Measurements from ENCODE around the gene DCBLD1. TPM values are rescaled to one million over a fixed set of nuclear protein-coding genes. Genes with fewer than 3 reads are reported as not detected.

Gene DCBLD1
- total and polyA plus RNA-seq, 2 donors (not counting 1 experiment from before 2014, with no cell fraction given) = 35.2 to 44.4 TPM

DNA sequence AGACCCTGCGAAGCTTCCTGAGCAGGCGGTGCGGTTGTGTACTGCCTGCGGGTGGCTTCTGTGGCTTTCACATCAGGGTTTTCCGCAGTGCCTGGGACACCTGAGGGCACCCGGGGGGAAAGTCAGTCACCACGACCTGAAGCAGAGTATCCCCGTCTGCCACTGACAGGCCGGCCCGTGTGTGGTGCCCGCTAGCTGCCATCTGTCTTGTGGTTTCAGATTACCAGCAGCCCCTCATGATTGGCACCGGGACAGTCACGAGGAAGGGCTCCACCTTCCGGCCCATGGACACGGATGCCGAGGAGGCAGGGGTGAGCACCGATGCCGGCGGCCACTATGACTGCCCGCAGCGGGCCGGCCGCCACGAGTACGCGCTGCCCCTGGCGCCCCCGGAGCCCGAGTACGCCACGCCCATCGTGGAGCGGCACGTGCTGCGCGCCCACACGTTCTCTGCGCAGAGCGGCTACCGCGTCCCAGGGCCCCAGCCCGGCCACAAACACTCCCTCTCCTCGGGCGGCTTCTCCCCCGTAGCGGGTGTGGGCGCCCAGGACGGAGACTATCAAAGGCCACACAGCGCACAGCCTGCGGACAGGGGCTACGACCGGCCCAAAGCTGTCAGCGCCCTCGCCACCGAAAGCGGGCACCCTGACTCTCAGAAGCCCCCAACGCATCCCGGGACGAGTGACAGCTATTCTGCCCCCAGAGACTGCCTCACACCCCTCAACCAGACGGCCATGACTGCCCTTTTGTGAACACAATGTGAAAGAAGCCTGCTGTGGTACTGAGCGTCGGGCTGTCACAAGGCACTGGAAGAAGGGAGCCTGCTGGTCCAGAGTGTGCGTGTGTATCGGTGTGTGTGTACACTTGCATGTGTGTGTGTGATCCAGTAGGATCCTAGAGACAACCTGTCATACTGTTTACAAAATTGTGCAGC is 65.5 kb downstream of the DCBLD1 start:
- Histone ChIP-seq H3K27ac (ENCODE audit: insufficient read depth, low read length) (peak overlapping the region; percentile 50), H3K9ac (ENCODE audit: insufficient read depth, low read length) (peak overlapping the region; percentile 17), H4K20me1 (ENCODE audit: control insufficient read depth, extremely low read depth, insufficient read depth, low read length) (no peaks in the 10 kb centered on the region), H3K4me1 (ENCODE audit: control insufficient read depth, extremely low read depth, insufficient read depth, low read length) (peaks cover 6% of the 10 kb centered on the region), H3K4me3 (replicated peaks in 1 of 4; ENCODE audit: control extremely low read depth in 1 of 4, insufficient read depth in 1 of 4, low read depth in 3 of 4, low read length in 4 of 4) (peak overlapping the region in 1 of 4 experiments; percentile 36), H3K27me3 (ENCODE audit: control insufficient read depth, insufficient read depth, low read length) (no peaks in the 10 kb centered on the region), H3K79me2 (ENCODE audit: control insufficient read depth, insufficient read depth, low read length) (no peaks in the 10 kb centered on the region), H3K4me2 (ENCODE audit: extremely low read depth, insufficient read depth, low read length) (no peak overlapping the region), H3K36me3 (ENCODE audit: control insufficient read depth, insufficient read depth, low read length) (peaks cover 16% of the 10 kb centered on the region), H3K9me3 (ENCODE audit: control insufficient read depth, insufficient read depth, low read depth, low read length) (no peaks in the 10 kb centered on the region), H2AFZ (ENCODE audit: low read length) (peak overlapping the region; percentile 1)
- TF ChIP-seq EZH2 (IDR thresholded peaks at IDR 0.05; ENCODE audit: low read length, missing control alignments) = no peak
- TF ChIP-seq, protein P1, sequence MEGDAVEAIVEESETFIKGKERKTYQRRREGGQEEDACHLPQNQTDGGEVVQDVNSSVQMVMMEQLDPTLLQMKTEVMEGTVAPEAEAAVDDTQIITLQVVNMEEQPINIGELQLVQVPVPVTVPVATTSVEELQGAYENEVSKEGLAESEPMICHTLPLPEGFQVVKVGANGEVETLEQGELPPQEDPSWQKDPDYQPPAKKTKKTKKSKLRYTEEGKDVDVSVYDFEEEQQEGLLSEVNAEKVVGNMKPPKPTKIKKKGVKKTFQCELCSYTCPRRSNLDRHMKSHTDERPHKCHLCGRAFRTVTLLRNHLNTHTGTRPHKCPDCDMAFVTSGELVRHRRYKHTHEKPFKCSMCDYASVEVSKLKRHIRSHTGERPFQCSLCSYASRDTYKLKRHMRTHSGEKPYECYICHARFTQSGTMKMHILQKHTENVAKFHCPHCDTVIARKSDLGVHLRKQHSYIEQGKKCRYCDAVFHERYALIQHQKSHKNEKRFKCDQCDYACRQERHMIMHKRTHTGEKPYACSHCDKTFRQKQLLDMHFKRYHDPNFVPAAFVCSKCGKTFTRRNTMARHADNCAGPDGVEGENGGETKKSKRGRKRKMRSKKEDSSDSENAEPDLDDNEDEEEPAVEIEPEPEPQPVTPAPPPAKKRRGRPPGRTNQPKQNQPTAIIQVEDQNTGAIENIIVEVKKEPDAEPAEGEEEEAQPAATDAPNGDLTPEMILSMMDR (conservative IDR thresholded peaks at IDR 0.05 in 1 of 2, IDR thresholded peaks at IDR 0.05 in 1 of 2; ENCODE audit: low read depth in 1 of 2, low read length in 2 of 2) = no peak
- peak; percentile 46 to 65 for DNase-seq (ENCODE audit: low read depth in 2 of 2)

GRCh38 chr6:117548797-117549301 is 66.4 kb downstream of the DCBLD1 start:
- no peak overlapping the region for H3K27ac ChIP-seq (ENCODE audit: insufficient read depth, low read length)
- no peaks in the 10 kb centered on the region for H4K20me1 ChIP-seq (ENCODE audit: control insufficient read depth, extremely low read depth, insufficient read depth, low read length)
- no peak overlapping the region for H3K4me3 ChIP-seq (replicated peaks in 1 of 4; ENCODE audit: control extremely low read depth in 1 of 4, insufficient read depth in 1 of 4, low read depth in 3 of 4, low read length in 4 of 4)
- peaks cover 6% of the 10 kb centered on the region for H3K4me1 ChIP-seq (ENCODE audit: control insufficient read depth, extremely low read depth, insufficient read depth, low read length)
- TF ChIP-seq EZH2 (IDR thresholded peaks at IDR 0.05; ENCODE audit: low read length, missing control alignments) = no peak
- TF ChIP-seq, protein P1 (conservative IDR thresholded peaks at IDR 0.05 in 1 of 2, IDR thresholded peaks at IDR 0.05 in 1 of 2; ENCODE audit: low read depth in 1 of 2, low read length in 2 of 2) = no peak
- H2AFZ ChIP-seq (ENCODE audit: low read length) = no peak overlapping the region
- H3K36me3 ChIP-seq (ENCODE audit: control insufficient read depth, insufficient read depth, low read length) = peaks cover 14% of the 10 kb centered on the region
- H3K27me3 ChIP-seq (ENCODE audit: control insufficient read depth, insufficient read depth, low read length) = no peaks in the 10 kb centered on the region
- H3K79me2 ChIP-seq (ENCODE audit: control insufficient read depth, insufficient read depth, low read length) = no peaks in the 10 kb centered on the region
- peak; percentile 34 to 92 for DNase-seq (ENCODE audit: low read depth in 2 of 2)
- H3K9me3 ChIP-seq (ENCODE audit: control insufficient read depth, insufficient read depth, low read depth, low read length) = no peaks in the 10 kb centered on the region
- no peak overlapping the region for H3K9ac ChIP-seq (ENCODE audit: insufficient read depth, low read length)
- H3K4me2 ChIP-seq (ENCODE audit: extremely low read depth, insufficient read depth, low read length) = no peak overlapping the region

- H2AFZ ChIP-seq (ENCODE audit: low read length) = no peak overlapping the region
- H3K9ac ChIP-seq (ENCODE audit: insufficient read depth, low read length) = no peak overlapping the region
- no peaks in the 10 kb centered on the region for H3K9me3 ChIP-seq (ENCODE audit: control insufficient read depth, insufficient read depth, low read depth, low read length)
- H3K4me3 ChIP-seq (replicated peaks in 1 of 4; ENCODE audit: control extremely low read depth in 1 of 4, insufficient read depth in 1 of 4, low read depth in 3 of 4, low read length in 4 of 4) = no peak overlapping the region
- no peaks in the 10 kb centered on the region for H3K79me2 ChIP-seq (ENCODE audit: control insufficient read depth, insufficient read depth, low read length)
- DNase-seq (ENCODE audit: low read depth in 2 of 2) = peak in 1 of 2 donors; percentile 33
- TF ChIP-seq, protein P1 (conservative IDR thresholded peaks at IDR 0.05 in 1 of 2, IDR thresholded peaks at IDR 0.05 in 1 of 2; ENCODE audit: low read depth in 1 of 2, low read length in 2 of 2) = no peak
- no peak for TF ChIP-seq EZH2 (IDR thresholded peaks at IDR 0.05; ENCODE audit: low read length, missing control alignments)
- peaks cover 14% of the 10 kb centered on the region for H3K36me3 ChIP-seq (ENCODE audit: control insufficient read depth, insufficient read depth, low read length)
- peaks cover 6% of the 10 kb centered on the region for H3K4me1 ChIP-seq (ENCODE audit: control insufficient read depth, extremely low read depth, insufficient read depth, low read length)
- H3K27ac ChIP-seq (ENCODE audit: insufficient read depth, low read length) = no peak overlapping the region
- H3K4me2 ChIP-seq (ENCODE audit: extremely low read depth, insufficient read depth, low read length) = no peak overlapping the region
- no peaks in the 10 kb centered on the region for H4K20me1 ChIP-seq (ENCODE audit: control insufficient read depth, extremely low read depth, insufficient read depth, low read length)
- no peaks in the 10 kb centered on the region for H3K27me3 ChIP-seq (ENCODE audit: control insufficient read depth, insufficient read depth, low read length)
Measured at GRCh38 chr6:117549611-117550010, 67.1 kb downstream of the DCBLD1 start.
